Inflammatory macrophage treated with lipopolysaccharide for 1 hour (primary cell): Measurements from ENCODE around the gene KRTAP20-3.

Experiments
- DNase-seq, 2 donors: peaks; one replicate each; pipeline ENCODE4 v3.0.0-alpha.2; 2020 to 2022

The KRTAP20-3 gene

DNA sequence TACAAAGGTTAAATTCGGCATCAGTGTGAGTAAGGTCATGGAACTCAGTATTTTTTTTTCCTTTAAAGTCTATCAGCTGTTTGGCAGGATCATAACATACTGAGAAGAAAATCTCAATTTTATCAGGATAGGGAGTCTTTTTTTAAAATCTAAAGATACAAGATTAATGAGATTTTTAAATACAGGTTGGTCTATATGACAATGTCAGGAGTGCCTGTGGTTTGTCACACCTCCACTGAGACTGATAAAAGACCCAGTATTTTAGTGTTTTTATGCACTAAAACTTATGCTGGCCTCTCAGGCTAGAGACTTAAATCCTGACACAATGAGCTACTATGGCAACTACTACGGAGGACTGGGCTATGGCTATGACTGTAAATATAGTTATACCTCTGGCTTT lies at the start of gene KRTAP20-3:
TSS of gene KRTAP20-3 (plus strand) at position 301 of the 400 bp plus-strand sequence.
- DNase-seq: no peak

DNA sequence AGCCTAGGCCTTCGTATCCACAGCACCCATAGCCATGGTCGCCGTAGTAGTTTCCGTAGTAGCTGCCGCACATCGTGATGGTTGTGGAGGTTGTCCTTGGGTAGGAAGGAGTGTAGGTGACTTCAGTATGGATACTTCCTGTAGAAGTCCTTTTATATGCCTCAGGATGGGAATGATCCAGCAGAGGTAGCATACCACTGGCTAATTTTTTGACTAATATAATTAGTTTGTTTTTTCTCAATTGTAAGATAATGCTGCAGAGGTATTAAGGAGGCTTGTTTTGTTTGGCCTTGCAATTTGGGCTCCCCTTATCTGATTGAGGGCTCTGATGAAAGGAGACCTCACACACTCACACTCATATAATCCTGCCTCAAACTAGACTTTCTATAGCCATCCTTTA lies 43.9 kb upstream of the KRTAP20-3 start, which contains the start of gene KRTAP6-2:
TSS of gene KRTAP6-2 (minus strand) at position 101 of the 400 bp plus-strand sequence. CDS start at position 73, 28 bp downstream.
- no peak for DNase-seq

GRCh38 chr21:30600787-30601186 lies 41.9 kb upstream of the KRTAP20-3 start, which contains the start of gene KRTAP22-1:
Gene KRTAP22-1, plus strand, starts transcription at chr21:30601087.
- DNase-seq: no peak

GRCh38 chr21:30605968-30606367 lies 36.7 kb upstream of the KRTAP20-3 start:
- no peak for DNase-seq

DNA sequence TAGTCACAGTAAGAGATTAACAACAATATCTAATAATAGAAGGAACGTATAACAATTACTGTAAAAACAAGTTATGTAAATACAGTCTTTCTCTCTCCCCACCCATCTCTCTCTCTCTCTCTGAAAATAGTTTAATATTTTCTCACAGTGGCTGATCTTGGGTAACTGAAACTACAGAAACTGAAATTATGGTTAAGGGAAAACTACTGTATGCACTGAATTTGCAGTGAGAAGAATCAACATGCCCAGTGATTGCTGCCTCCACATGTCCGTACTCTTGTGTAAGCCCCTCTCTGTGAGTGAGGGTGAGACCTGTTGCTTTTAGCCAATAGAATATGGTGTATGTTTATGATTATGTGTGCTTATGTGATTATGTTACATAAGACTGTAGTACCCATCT lies 30.5 kb upstream of the KRTAP20-3 start:
- no peak for DNase-seq

GRCh38 chr21:30613836-30614235 lies 28.8 kb upstream of the KRTAP20-3 start, which contains the start of gene KRTAP6-1:
Gene KRTAP6-1, minus strand, starts transcription at chr21:30613930. Its CDS starts 26 bp downstream, at chr21:30613904.
- DNase-seq: no peak

DNA sequence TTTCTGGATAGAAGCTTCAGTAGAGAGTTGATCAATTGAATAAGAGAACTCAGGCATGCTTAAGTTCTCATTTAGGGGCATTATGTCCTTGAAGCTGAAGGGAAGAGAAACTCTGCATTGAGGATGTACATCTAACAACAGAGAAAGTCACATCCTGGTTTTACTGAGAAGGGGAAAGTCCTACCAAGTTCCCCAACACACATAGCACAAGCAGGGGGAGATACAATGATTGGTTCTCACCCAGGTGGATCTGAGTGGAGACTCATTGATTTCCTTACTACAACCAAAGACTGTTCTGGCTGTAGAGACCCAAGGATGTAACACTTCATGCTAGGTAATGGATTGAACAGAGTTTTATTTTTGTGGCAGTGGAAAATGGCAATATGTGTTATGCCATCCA lies 27.5 kb upstream of the KRTAP20-3 start:
- no peak for DNase-seq

DNA sequence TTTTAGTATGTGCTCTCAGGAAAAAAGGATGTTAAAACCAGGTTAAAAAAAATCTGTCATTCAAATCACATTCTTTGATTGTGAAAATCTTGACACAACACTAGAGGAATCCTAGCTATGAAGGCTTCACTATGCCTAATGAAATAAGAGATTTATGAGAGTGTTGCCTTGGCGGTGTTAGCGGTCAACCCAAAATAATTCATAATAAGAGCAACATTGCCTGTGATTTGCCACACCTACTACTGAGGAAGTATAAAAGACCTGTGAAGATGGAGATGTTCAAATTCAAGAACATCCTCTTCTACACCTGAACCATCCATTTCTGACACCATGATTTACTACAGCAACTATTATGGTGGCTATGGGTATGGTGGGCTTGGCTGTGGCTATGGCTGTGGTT lies 26.5 kb upstream of the KRTAP20-3 start, which contains the start of gene KRTAP20-1:
TSS of gene KRTAP20-1 (plus strand) at position 301 of the 400 bp plus-strand sequence. CDS start at position 331, 30 bp downstream.
- no peak for DNase-seq

GRCh38 chr21:30620080-30620479 lies 22.6 kb upstream of the KRTAP20-3 start:
- no peak for DNase-seq

- no peak for DNase-seq
Measured at GRCh38 chr21:30620522-30620921, 22.1 kb upstream of the KRTAP20-3 start, which contains the start of gene KRTAP20-4. Gene KRTAP20-4, plus strand, starts transcription at chr21:30620627.

DNA sequence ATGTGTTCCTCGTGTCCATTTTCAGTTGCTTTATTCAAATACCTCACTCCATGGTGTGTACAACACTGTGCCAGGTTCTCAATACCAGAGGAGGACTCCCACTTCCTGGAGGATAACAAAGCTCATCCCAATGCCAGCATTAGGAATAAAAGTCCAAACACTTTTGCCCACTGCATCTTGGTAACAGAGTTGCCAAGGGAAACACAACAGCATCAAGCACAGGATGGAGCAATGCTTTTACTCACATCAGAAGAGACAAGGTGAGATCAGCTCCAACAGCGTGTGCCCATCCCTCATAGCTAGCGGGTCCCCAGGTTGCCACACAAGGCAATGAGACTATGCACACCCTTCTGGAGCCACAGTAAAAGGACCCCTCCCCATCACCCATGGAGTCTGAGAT lies 19.3 kb upstream of the KRTAP20-3 start:
- no peak for DNase-seq

DNA sequence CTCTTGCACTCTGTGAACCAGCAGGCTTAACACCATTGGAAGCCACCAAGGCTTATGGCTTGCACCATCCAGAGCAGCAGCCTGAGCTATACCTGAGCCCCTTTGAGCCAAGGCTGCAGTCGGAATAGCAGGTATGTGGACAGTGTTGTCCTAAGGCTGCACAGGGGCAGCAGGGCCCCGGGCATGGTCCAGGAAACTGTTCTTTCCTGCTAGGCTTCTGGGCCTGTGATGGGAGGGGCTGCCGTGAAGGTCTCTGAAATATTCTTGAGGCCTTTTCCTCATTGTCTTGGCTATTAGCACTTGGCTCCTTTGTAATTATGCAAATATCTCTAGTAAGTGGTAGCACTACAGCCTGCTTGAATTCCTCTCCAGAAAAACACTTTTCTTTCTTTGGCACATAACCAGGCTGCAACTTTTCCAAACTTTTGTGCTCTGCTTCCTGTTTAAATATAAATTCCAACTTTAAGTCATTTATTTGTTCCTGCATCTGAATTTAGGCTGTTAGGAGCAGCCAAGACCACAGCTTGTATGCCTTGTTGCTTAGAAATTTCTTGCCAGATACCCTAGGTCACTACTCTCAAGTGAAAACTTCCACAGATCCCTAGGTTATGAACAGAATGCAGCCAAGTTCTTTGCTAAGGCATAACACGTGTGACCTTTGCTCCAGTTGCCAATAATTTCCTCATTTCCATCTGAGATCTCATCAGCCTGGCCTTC lies 17.1 kb upstream of the KRTAP20-3 start:
- no peak for DNase-seq

GRCh38 chr21:30628109-30628508 lies 14.6 kb upstream of the KRTAP20-3 start:
- DNase-seq: no peak

GRCh38 chr21:30629200-30629599 lies 13.5 kb upstream of the KRTAP20-3 start:
- no peak for DNase-seq

DNA sequence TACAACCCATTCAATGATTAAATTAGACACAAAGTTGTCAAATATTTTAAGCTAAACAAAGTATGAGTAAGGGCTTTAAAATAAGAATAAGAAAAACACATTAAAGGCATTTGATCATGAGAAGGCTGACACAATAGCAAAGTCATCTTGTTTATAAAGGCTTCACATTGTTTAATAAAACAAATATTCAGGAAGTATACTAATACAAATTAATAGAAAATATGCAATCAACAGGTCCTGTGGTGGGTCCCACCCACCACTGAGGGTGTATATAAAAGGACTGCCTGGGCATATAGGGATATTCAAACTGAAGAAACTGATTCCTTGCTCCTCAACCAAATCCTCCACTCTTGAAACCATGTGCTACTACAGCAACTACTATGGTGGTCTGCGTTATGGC lies 7.8 kb upstream of the KRTAP20-3 start, which contains the start of gene KRTAP20-2:
TSS of gene KRTAP20-2 (plus strand) at position 301 of the 400 bp plus-strand sequence. CDS start at position 359, 58 bp downstream.
- no peak for DNase-seq

DNA sequence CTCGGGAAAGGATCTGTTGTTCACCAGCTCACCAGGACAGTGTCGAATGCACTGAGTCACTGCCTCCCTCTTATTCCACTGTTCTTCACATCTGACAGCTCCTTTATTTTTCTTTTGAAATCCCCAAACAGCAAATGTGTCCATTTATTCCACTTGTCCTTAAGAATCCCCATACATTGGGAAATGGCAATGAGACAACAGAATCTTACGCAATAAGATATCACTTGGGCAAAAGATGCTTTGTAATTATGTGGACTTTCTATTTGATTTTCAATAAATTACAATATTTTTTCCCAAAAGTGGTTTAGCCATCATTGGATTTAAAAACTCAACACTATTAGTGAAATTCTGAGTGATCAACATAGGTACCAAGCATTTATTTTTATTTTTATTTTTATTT lies 4.0 kb upstream of the KRTAP20-3 start:
- DNase-seq: no peak

DNA sequence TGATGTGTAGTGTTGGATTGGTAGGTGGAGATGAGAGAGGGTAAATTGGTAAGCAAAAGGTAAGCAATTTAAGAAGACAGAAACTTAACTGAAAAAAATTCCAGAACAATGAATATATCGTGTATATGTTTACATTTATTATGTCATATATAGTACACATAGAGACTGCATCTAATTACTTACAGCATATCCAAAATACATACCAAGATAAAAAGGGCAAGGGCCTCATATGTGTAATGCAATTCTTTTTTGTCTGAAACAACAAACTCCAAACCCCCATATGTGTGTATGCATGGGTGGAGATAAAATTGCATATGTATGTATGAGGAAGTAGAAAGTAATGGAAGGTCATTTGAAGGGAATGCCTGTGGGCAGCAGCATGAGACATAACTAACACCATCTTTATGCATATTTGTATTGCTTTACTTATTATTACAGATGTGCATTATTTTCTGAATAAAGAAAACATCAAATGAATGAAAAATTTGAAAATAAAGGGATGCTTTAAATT lies 4.3 kb downstream of the KRTAP20-3 start:
- DNase-seq: no peak

DNA sequence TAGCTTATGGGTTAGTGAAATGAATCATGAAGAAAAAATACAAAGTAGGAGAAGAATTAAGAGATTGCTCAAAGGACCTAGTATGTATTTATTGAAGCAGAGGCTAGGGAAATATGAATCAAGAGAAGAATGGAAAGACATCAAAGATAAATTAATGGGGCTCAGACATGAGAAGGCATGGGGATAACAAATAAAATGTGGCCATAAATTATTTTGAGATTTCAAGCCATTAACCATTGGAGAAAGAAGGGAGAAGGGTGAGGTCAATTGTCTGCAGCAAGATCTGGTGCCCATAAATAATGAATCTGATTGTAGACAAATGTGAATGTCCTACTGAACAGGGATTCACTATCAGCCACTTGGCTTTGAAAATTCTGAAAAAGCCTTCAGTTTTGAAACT lies 10.2 kb downstream of the KRTAP20-3 start:
- no peak for DNase-seq

GRCh38 chr21:30668776-30669175 lies 26.1 kb downstream of the KRTAP20-3 start:
- no peak for DNase-seq

DNA sequence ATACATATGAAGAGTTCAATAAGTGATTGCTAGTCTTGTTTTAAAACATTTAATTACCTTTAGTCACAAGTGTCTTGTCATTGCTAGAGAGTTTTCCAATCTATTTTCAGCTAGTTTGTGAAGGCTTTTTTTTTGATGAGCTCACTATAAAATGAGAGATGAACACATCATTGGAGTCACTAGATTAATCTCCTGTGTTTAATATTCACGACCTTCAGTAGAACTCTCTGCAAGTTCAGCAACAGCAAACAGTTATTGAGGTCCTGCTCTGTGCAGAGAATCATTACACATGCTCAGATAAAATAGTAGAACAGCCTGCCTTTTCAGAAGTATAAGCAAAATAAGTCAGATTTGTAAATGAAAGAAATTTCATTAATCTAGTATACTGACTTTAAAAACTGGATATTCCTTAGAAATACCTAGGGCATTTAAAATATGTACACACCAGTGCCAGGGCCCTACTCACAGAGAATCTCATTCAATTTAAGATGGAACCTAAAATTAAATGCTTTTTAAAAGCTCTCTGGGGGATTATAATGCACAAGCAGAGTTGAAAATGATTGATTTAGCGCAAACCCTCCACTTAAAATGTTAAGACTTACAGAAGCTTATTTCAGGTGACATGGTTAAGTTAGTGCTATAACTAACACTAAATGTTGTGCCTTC lies 30.5 kb downstream of the KRTAP20-3 start:
- no peak for DNase-seq

DNA sequence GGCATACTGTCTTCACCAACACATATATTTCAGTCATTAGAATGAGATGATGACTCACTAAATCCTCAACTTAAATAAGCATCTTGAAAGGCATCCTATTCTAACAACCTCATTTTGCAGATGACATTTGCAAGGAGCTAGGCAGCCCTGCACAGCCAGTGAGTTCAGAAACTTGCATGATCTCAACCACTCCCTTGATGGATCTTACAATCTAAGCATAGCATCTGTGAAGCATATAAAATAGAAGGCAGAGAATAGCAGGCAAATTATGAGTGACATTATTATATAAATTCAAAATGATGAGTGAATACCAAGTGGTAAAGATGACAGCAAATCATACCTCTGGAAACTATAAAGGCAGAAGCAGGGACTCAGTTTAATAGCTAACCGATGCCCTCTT lies 31.6 kb downstream of the KRTAP20-3 start:
- no peak for DNase-seq

DNA sequence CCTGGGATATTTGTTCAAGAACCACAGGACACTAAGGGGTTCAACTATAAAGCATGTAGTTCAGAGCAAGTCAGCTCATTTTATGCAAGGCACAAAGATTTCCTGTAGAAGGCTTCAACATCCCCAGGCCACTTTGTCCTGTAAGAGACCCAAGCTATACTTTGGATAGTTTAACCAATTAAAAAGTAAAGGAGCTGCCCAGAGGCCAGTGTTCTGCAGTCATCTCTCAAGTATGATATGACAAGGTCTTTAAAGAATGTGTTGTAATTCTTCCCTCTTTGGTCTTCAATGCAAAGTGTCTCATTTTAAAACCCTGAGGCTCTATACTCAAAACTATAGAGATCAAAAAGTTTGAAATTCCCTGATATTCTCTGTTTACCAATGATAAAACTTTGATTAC lies 34.1 kb downstream of the KRTAP20-3 start:
- no peak for DNase-seq

DNA sequence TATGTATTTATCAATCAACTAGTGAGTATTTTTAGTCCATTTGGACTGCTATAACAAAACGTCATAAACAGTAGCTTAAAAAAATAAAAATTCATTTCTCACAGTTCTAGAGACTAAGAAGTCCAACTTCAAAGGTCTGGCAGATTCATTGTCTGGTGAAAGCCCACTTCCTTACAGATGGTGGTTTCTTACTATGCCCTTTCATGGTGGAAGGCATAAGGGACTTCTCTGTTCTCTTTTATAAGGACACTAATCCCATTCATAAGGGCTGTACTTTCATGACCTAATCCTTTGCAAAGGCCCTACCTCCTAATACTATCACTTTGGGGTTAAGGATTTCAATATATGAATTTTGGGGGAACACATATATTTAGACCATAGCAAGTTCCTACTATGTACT lies 37.9 kb downstream of the KRTAP20-3 start:
- DNase-seq: no peak

GRCh38 chr21:30684506-30684905 lies 41.8 kb downstream of the KRTAP20-3 start:
- DNase-seq: no peak
